ENCODE measurements around the gene KRT76.

Gene KRT76

GRCh38 chr12:52757449-52758176, 19.5 kb downstream of the KRT76 start:
- no peaks in the 10 kb centered on the region for H3K36me3 ChIP-seq
- no peak overlapping the region for H3K4me3 ChIP-seq (ENCODE audit: low read depth in 1 of 2, low read length in 1 of 2)
- no peaks in the 10 kb centered on the region for H3K4me1 ChIP-seq (ENCODE audit: control insufficient read depth in 1 of 2, insufficient read depth in 1 of 2, low read depth in 1 of 2, low read length in 1 of 2)
- no peak overlapping the region for H3K27ac ChIP-seq
- peaks cover 7% of the 10 kb centered on the region for H3K27me3 ChIP-seq
- H3K9me3 ChIP-seq, result peaks cover 3% of the 10 kb centered on the region
- no peak for TF ChIP-seq CTCF (IDR thresholded peaks at IDR 0.05)

- H3K4me1 ChIP-seq (ENCODE audit: control insufficient read depth in 1 of 2, insufficient read depth in 1 of 2, low read depth in 1 of 2, low read length in 1 of 2), result no peaks in the 10 kb centered on the region
- no peak overlapping the region for H3K4me3 ChIP-seq (ENCODE audit: low read depth in 1 of 2, low read length in 1 of 2)
- H3K36me3 ChIP-seq, result no peaks in the 10 kb centered on the region
- H3K9me3 ChIP-seq, result no peaks in the 10 kb centered on the region
- H3K27ac ChIP-seq, result no peak overlapping the region
- TF ChIP-seq CTCF (IDR thresholded peaks at IDR 0.05), result no peak
- peaks cover 10% of the 10 kb centered on the region for H3K27me3 ChIP-seq
Observed at GRCh38 chr12:52756281-52756960, 20.7 kb downstream of the KRT76 start.

- H3K4me3 ChIP-seq (ENCODE audit: low read depth in 1 of 2, low read length in 1 of 2), result no peak overlapping the region
- H3K27ac ChIP-seq, result no peak overlapping the region
- no peak for TF ChIP-seq CTCF (IDR thresholded peaks at IDR 0.05)
Observed at GRCh38 chr12:52755533-52755932, 21.6 kb downstream of the KRT76 start.

GRCh38 chr12:52754135-52754534, 23.0 kb downstream of the KRT76 start:
- peaks cover 19% of the 10 kb centered on the region for H3K27me3 ChIP-seq
- no peak for TF ChIP-seq CTCF (IDR thresholded peaks at IDR 0.05)
- no peak overlapping the region for H3K4me3 ChIP-seq (ENCODE audit: low read depth in 1 of 2, low read length in 1 of 2)
- no peaks in the 10 kb centered on the region for H3K36me3 ChIP-seq
- no peaks in the 10 kb centered on the region for H3K9me3 ChIP-seq
- no peak overlapping the region for H3K27ac ChIP-seq
- H3K4me1 ChIP-seq (ENCODE audit: control insufficient read depth in 1 of 2, insufficient read depth in 1 of 2, low read depth in 1 of 2, low read length in 1 of 2), result no peaks in the 10 kb centered on the region

More at GRCh38 chr12:52755533-52755932, 21.6 kb downstream of the KRT76 start:
- H3K4me1 ChIP-seq (ENCODE audit: control insufficient read depth in 1 of 2, insufficient read depth in 1 of 2, low read depth in 1 of 2, low read length in 1 of 2), result no peaks in the 10 kb centered on the region
- H3K9me3 ChIP-seq, result no peaks in the 10 kb centered on the region
- peaks cover 10% of the 10 kb centered on the region for H3K27me3 ChIP-seq
- H3K36me3 ChIP-seq, result no peaks in the 10 kb centered on the region

- no peaks in the 10 kb centered on the region for H3K4me1 ChIP-seq (ENCODE audit: control insufficient read depth in 1 of 2, insufficient read depth in 1 of 2, low read depth in 1 of 2, low read length in 1 of 2)
- no peak overlapping the region for H3K27ac ChIP-seq
- H3K4me3 ChIP-seq (ENCODE audit: low read depth in 1 of 2, low read length in 1 of 2), result no peak overlapping the region
- no peaks in the 10 kb centered on the region for H3K36me3 ChIP-seq
- no peaks in the 10 kb centered on the region for H3K9me3 ChIP-seq
- H3K27me3 ChIP-seq, result peaks cover 25% of the 10 kb centered on the region
- TF ChIP-seq CTCF (IDR thresholded peaks at IDR 0.05), result no peak
Observed at GRCh38 chr12:52753283-52753682, 23.9 kb downstream of the KRT76 start.
